SK-N-SH (cell line): ENCODE data around the gene TYW3. TPM values are rescaled to one million over a fixed set of nuclear protein-coding genes. Genes with fewer than 3 reads are reported as not detected.

Experiments used
- CTCF ChIA-PET: fragments of 300-600, 350-600 bp; formaldehyde crosslinking; extraction: SDS; loops from one replicate; lab custom pipeline; 2021; lab: Yijun Ruan, JAX
- POLR2A ChIA-PET: fragments of 350-600 bp; sonication (Branson Sonifier 250); formaldehyde crosslinking; extraction: SDS; loops from one replicate; lab custom pipeline; 2020; ENCODE audit warnings: antibody characterized with exemption, inconsistent platforms; lab: Yijun Ruan, JAX
- DNase-seq: peaks from one replicate; pipeline ENCODE4 v3.0.0; 2012
- H2AFZ ChIP-seq: fragments of 200-600 bp; sonication (generic); 2 replicates; pipeline ENCODE4 v1.8.1; 2016; ENCODE audit warnings: antibody characterized with exemption, mild to moderate bottlenecking, low read depth
- H3F3A ChIP-seq: fragments of 200-600 bp; sonication (generic); replicated peaks from 2 replicates; pipeline ENCODE3; 2016; ENCODE audit warnings: antibody characterized with exemption, mild to moderate bottlenecking; ENCODE audit not compliant: insufficient read depth
- H3K27ac ChIP-seq, 2 experiments: fragments of 200-500 bp in 1 of 2; fragments of 200-600 bp in 1 of 2; sonication (Bioruptor generic) in 1 of 2; sonication (generic), shearing (Covaris generic) in 1 of 2; 2 replicates each; pipeline versions ENCODE4 v1.5.1 to v1.6.1; 2014 to 2016; ENCODE audit warnings: low read depth in 2 of 2, inconsistent platforms in 1 of 2, low read length in 1 of 2, mild to moderate bottlenecking in 1 of 2, mixed read lengths in 1 of 2
- H3K27me3 ChIP-seq: fragments of 200-600 bp; sonication (generic), shearing (Covaris generic); 2 replicates; pipeline ENCODE4 v1.6.1; 2016; ENCODE audit warnings: mixed run types; ENCODE audit not compliant: insufficient read depth
- H3K36me3 ChIP-seq, 2 experiments: fragments of 200-500 bp in 1 of 2; fragments of 200-600 bp in 1 of 2; sonication (Bioruptor generic) in 1 of 2; sonication (generic) in 1 of 2; replicated peaks in 1 of 2; 2 replicates each; pipeline versions ENCODE3 to v1.5.1; 2014 to 2016; ENCODE audit warnings: low read length in 1 of 2, mild to moderate bottlenecking in 1 of 2; ENCODE audit not compliant: insufficient read depth in 2 of 2, control insufficient read depth in 1 of 2
- H3K4me1 ChIP-seq, 2 experiments: fragments of 200-500 bp in 1 of 2; fragments of 200-600 bp in 1 of 2; sonication (Bioruptor generic) in 1 of 2; sonication (generic), shearing (Covaris generic) in 1 of 2; 2 replicates each; pipeline versions ENCODE4 v1.5.1 to v1.6.1; 2014 to 2016; ENCODE audit warnings: low read depth in 1 of 2, low read length in 1 of 2, mixed run types in 1 of 2; ENCODE audit not compliant: insufficient read depth in 2 of 2, control insufficient read depth in 1 of 2
- H3K4me2 ChIP-seq: fragments of 200-600 bp; sonication (generic), shearing (Covaris generic); 2 replicates; pipeline ENCODE4 v1.6.1; 2017; ENCODE audit warnings: mixed run types
- H3K4me3 ChIP-seq, 2 experiments: fragments of 200-500 bp in 1 of 2; fragments of 200-600 bp in 1 of 2; sonication (Bioruptor generic) in 1 of 2; sonication (generic), shearing (Covaris generic) in 1 of 2; 2 replicates each; pipeline versions ENCODE4 v1.5.1 to v1.8.1; 2014 to 2016; ENCODE audit warnings: low read depth in 2 of 2, inconsistent platforms in 1 of 2, low read length in 1 of 2, mild to moderate bottlenecking in 1 of 2, mixed read lengths in 1 of 2, moderate library complexity in 1 of 2
- H3K79me2 ChIP-seq: fragments of 200-600 bp; sonication (generic); 2 replicates; pipeline ENCODE4 v1.8.1; 2017; ENCODE audit warnings: mild to moderate bottlenecking; ENCODE audit not compliant: insufficient read depth
- H3K9ac ChIP-seq: fragments of 200-600 bp; sonication (generic); 2 replicates; pipeline ENCODE4 v1.6.1; 2017; ENCODE audit warnings: mixed run types
- H3K9me2 ChIP-seq: fragments of 200-600 bp; sonication (generic); 2 replicates; pipeline ENCODE4 v1.6.1; 2017; ENCODE audit warnings: mixed run types
- H3K9me3 ChIP-seq: fragments of 200-600 bp; sonication (generic); 2 replicates; pipeline ENCODE4 v1.6.1; 2017; ENCODE audit warnings: mixed run types, mild to moderate bottlenecking, moderate library complexity
- H4K20me1 ChIP-seq: fragments of 200-600 bp; sonication (generic); 2 replicates; pipeline ENCODE4 v1.6.1; 2017; ENCODE audit warnings: mild to moderate bottlenecking, mixed run types; ENCODE audit not compliant: insufficient read depth
- CHD2 ChIP-seq: fragments of 150-350 bp; IDR thresholded peaks from 2 replicates; pipeline ENCODE4 v1.6.1; 2018; ENCODE audit warnings: low read length; ENCODE audit not compliant: partially characterized antibody
- CTCF ChIP-seq: fragments of 200-600 bp; sonication (generic); IDR thresholded peaks from 2 replicates; pipeline ENCODE4 v1.6.1; 2017; ENCODE audit warnings: antibody characterized with exemption, mild to moderate bottlenecking, moderate library complexity
- ELF1 ChIP-seq: IDR thresholded peaks from 2 replicates; pipeline ENCODE4 v1.4.0; 2012
- EZH2phosphoT487 ChIP-seq: fragments of 200-600 bp; sonication (generic); IDR thresholded peaks from 2 replicates; pipeline ENCODE4 v1.6.1; 2017; ENCODE audit warnings: low read depth, mixed run types, mild to moderate bottlenecking, antibody characterized with exemption, moderate library complexity, borderline replicate concordance
- FOXM1 ChIP-seq: IDR thresholded peaks from 2 replicates; pipeline ENCODE4 v1.4.0; 2012; ENCODE audit warnings: low read depth, mild to moderate bottlenecking
- GABPA ChIP-seq: IDR thresholded peaks from 2 replicates; pipeline ENCODE4 v1.4.0; 2012; ENCODE audit warnings: low read depth, mild to moderate bottlenecking
- GATA2 ChIP-seq: sonication (generic); formaldehyde crosslinking; IDR thresholded peaks from 2 replicates; pipeline ENCODE4 v1.5.0; 2020; ENCODE audit warnings: mild to moderate bottlenecking, missing genetic modification reagents
- MAX ChIP-seq: IDR thresholded peaks from 2 replicates; pipeline ENCODE4 v1.4.0; 2012; ENCODE audit warnings: low read depth
- MXI1 ChIP-seq: IDR thresholded peaks from 2 replicates; pipeline ENCODE4 v1.6.1; 2012; ENCODE audit warnings: mild to moderate bottlenecking, low read depth, low read length, improper control_type of control experiment
- PBX3 ChIP-seq: IDR thresholded peaks from 2 replicates; pipeline ENCODE4; 2012
- POLR2AphosphoS5 ChIP-seq: IDR thresholded peaks from 2 replicates; pipeline ENCODE4 v1.6.1; 2012; ENCODE audit warnings: low read depth, low read length
- RAD21 ChIP-seq: IDR thresholded peaks from 2 replicates; pipeline ENCODE4 v1.6.1; 2012; ENCODE audit warnings: mild to moderate bottlenecking, low read length
- RCOR1 ChIP-seq: fragments of 150-350 bp; IDR thresholded peaks from 2 replicates; pipeline ENCODE4 v1.6.1; 2017; ENCODE audit warnings: antibody characterized with exemption, low read length
- REST ChIP-seq: IDR thresholded peaks from 2 replicates; pipeline ENCODE4 v1.6.1; 2012; ENCODE audit warnings: mild to moderate bottlenecking, low read depth, low read length, moderate library complexity
- SIN3A ChIP-seq: IDR thresholded peaks from 2 replicates; pipeline ENCODE4 v1.6.1; 2012; ENCODE audit warnings: low read depth, mild to moderate bottlenecking, low read length, moderate library complexity, borderline replicate concordance
- TAF1 ChIP-seq: IDR thresholded peaks from 2 replicates; pipeline ENCODE4 v1.6.1; 2012; ENCODE audit warnings: low read depth, mild to moderate bottlenecking, low read length, moderate library complexity, borderline replicate concordance
- TCF12 ChIP-seq: IDR thresholded peaks from 2 replicates; pipeline ENCODE4 v1.4.0; 2012
- USF1 ChIP-seq: IDR thresholded peaks from 2 replicates; pipeline ENCODE4 v1.4.0; 2012; ENCODE audit warnings: low read depth, borderline replicate concordance
- YY1 ChIP-seq: IDR thresholded peaks from 2 replicates; pipeline ENCODE4 v1.4.0; 2012; ENCODE audit warnings: low read depth, mild to moderate bottlenecking
- ZBTB33 ChIP-seq: IDR thresholded peaks from 2 replicates; pipeline ENCODE4 v1.4.0; 2012; ENCODE audit warnings: low read depth, borderline replicate concordance
- WGBS: methylation state at CpG from one replicate; pipeline ENCODE4 v1.1.6; 2017; ENCODE audit warnings: low lambda C conversion rate; 5-methylcytosine and 5-hydroxymethylcytosine counted together
- polyA plus RNA-seq, 3 experiments: library from polyadenylated mRNA; depleted of rRNA; stranded (reverse); fragments of >200 nt; gene quantifications; 2 replicates each; pipeline ENCODE4 v1.2.3, GENCODE V29; 2012

Gene TYW3
- polyA plus RNA-seq (2012; rRNA removed) = 9.2 and 12.0 TPM in 2 replicates
- polyA plus RNA-seq (2012; cell fraction: cytosol; rRNA removed) = 15.3 and 18.9 TPM in 2 replicates
- polyA plus RNA-seq (2012; cell fraction: nucleus; rRNA removed) = 5.6 and 10.0 TPM in 2 replicates

- peaks cover 20% of the 10 kb centered on the region for H3F3A ChIP-seq
- H3K9ac ChIP-seq = peak within 1 kb of the TSS; percentile 85
- peak within 1 kb of the TSS; percentile 90 for H2AFZ ChIP-seq
- no peaks in the 10 kb centered on the region for H4K20me1 ChIP-seq
- WGBS = under 1% methylated on average over 27 of the region's 30 CpGs
- CTCF ChIA-PET = interaction anchor here (0.7 to 3.8 kb wide), 31 partner anchors 10 to 1509 kb away, joined by 3 to 14 read pairs (median 3); partner anchors contain the start of gene LRRC53
- peak within 1 kb of the TSS; percentile 86 to 98 for H3K27ac ChIP-seq
- peak; percentile 29; the same call in 1 of the 2 replicates for TF ChIP-seq TCF12
- TF ChIP-seq POLR2AphosphoS5 = peak; percentile 64; the same call in 1 of the 2 replicates
- peak; percentile 41; the same call in 1 of the 2 replicates for TF ChIP-seq GABPA
- 0 out of 2 replicates have a peak, but pooled peaks have one; percentile 10 for TF ChIP-seq GATA2 (CRISPR knock-in tag)
- peak; percentile 68; the same call in 1 of the 2 replicates for TF ChIP-seq RCOR1
- TF ChIP-seq MXI1 = peak; percentile 67; the same call in 1 of the 2 replicates
- TF ChIP-seq FOXM1 = no peak
- no peak for TF ChIP-seq USF1
- TF ChIP-seq CHD2 = peak; percentile 78
- TF ChIP-seq MAX = peak; percentile 81
- TF ChIP-seq PBX3 = peak; percentile 22; the same call in 1 of the 2 replicates
- peak; percentile 99 for TF ChIP-seq YY1
- peak; percentile 80 for TF ChIP-seq ELF1
- no peak for TF ChIP-seq RAD21
- peak; percentile 89; the same call in 1 of the 2 replicates for TF ChIP-seq SIN3A
- peak; percentile 38; the same call in 1 of the 2 replicates for TF ChIP-seq ZBTB33
- TF ChIP-seq REST = 0 out of 2 replicates have a peak, but pooled peaks have one; percentile 51
- TF ChIP-seq EZH2phosphoT487 = no peak
- peak; percentile 87 for TF ChIP-seq TAF1
- no peak for TF ChIP-seq CTCF
- TF ChIP-seq, all 33 proteins: peak for 15
- Histone ChIP-seq H3K9me3 (no peaks in the 10 kb centered on the region), H3K9me2 (no peaks in the 10 kb centered on the region), H3K79me2 (peaks cover 51% of the 10 kb centered on the region), H3K27me3 (no peaks in the 10 kb centered on the region), H3K4me2 (peak within 1 kb of the TSS; percentile 73), H3K36me3 (peaks cover 21 to 27% of the 10 kb centered on the region in 2 experiments), H3K4me3 (peak within 1 kb of the TSS; percentile 91 to 95), H3K4me1 (peaks cover 12 to 24% of the 10 kb centered on the region in 2 experiments)
- POLR2A ChIA-PET = no interaction called here
- peak; percentile 80 for DNase-seq
Measured at GRCh38 chr1:74732960-74733603, at the start of gene TYW3, which contains the start of gene CRYZ. TYW3 (plus strand) TSS chr1:74733152; CDS start chr1:74733245, 93 bp downstream. CRYZ (minus strand) TSS chr1:74733050; CDS start chr1:74724821, 8,229 bp downstream.
